HepG2 (cell line): ENCODE data around the gene TP53TG5. TPM values are rescaled to one million over a fixed set of nuclear protein-coding genes. Genes with fewer than 3 reads are reported as not detected.
A peak's percentile ranks its signal among the peaks of the same experiment; 100 is the strongest.

Source experiments
- BRCA1 ChIP-seq: sonication (generic); formaldehyde crosslinking; IDR thresholded peaks from 2 replicates; pipeline ENCODE4 v1.4.0; 2020; ENCODE audit warnings: missing genetic modification reagents
- KLF12 ChIP-seq: sonication (generic); formaldehyde crosslinking; IDR thresholded peaks from 2 replicates; pipeline ENCODE4 v1.4.0; 2020; ENCODE audit warnings: missing genetic modification reagents, borderline replicate concordance
- KLF15 ChIP-seq: sonication (generic); formaldehyde crosslinking; IDR thresholded peaks from 2 replicates; pipeline ENCODE4 v1.8.1; 2023; ENCODE audit warnings: borderline replicate concordance, mild to moderate bottlenecking, inconsistent platforms, missing genetic modification reagents, mixed read lengths
- NFIC ChIP-seq: IDR thresholded peaks from 2 replicates; pipeline ENCODE4 v1.6.1; 2012; ENCODE audit warnings: mild to moderate bottlenecking, low read length, inconsistent platforms
- NFRKB ChIP-seq: fragments of 450-650 bp; IDR thresholded peaks from 2 replicates; pipeline ENCODE4 v1.6.1; 2017
- ONECUT2 ChIP-seq: sonication (generic); formaldehyde crosslinking; IDR thresholded peaks from 2 replicates; pipeline ENCODE4 v1.4.0; 2020; ENCODE audit warnings: missing genetic modification reagents
- PAX8 ChIP-seq: sonication (generic); formaldehyde crosslinking; IDR thresholded peaks from 2 replicates; pipeline ENCODE4 v1.8.0; 2022; ENCODE audit warnings: mild to moderate bottlenecking, missing genetic modification reagents, borderline replicate concordance
- POLR2G ChIP-seq: fragments of 200-400 bp; formaldehyde crosslinking; IDR thresholded peaks from 2 replicates; pipeline ENCODE4 v1.6.1; 2018; ENCODE audit warnings: mild to moderate bottlenecking, low read depth, low read length, moderate library complexity
- RORA ChIP-seq: sonication (generic); formaldehyde crosslinking; IDR thresholded peaks from 2 replicates; pipeline ENCODE4 v1.5.0; 2020; ENCODE audit warnings: mild to moderate bottlenecking, missing genetic modification reagents, moderate library complexity
- SMYD3 ChIP-seq: sonication (generic); formaldehyde crosslinking; IDR thresholded peaks from 2 replicates; pipeline ENCODE4 v1.8.1; 2023; ENCODE audit warnings: mild to moderate bottlenecking, missing genetic modification reagents
- ZFP62 ChIP-seq: sonication (generic); formaldehyde crosslinking; IDR thresholded peaks from 2 replicates; pipeline ENCODE4 v1.4.0; 2020; ENCODE audit warnings: missing genetic modification reagents
- ZFP90 ChIP-seq: sonication (generic); formaldehyde crosslinking; IDR thresholded peaks from 2 replicates; pipeline ENCODE4 v1.8.0; 2022; ENCODE audit warnings: missing genetic modification reagents, mild to moderate bottlenecking, inconsistent platforms, borderline replicate concordance
- ZNF235 ChIP-seq: sonication (generic); formaldehyde crosslinking; IDR thresholded peaks from 2 replicates; pipeline ENCODE4 v1.8.1; 2023; ENCODE audit warnings: mild to moderate bottlenecking, missing genetic modification reagents, borderline replicate concordance
- ZNF709 ChIP-seq: sonication (generic); formaldehyde crosslinking; IDR thresholded peaks from 2 replicates; pipeline ENCODE4 v1.5.0; 2020; ENCODE audit warnings: mild to moderate bottlenecking, missing genetic modification reagents
- ZSCAN21 ChIP-seq: sonication (generic); formaldehyde crosslinking; IDR thresholded peaks from 2 replicates; pipeline ENCODE4 v1.8.0; 2022; ENCODE audit warnings: mild to moderate bottlenecking, missing genetic modification reagents, moderate library complexity, borderline replicate concordance
- polyA plus RNA-seq, 8 experiments: library from polyadenylated mRNA; depleted of rRNA in 3 of 8; stranded (reverse) in 7 of 8; unstranded in 1 of 8; fragments of >200 nt; fragmentation: Illumina TruSeq in 4 of 8; extraction: Trizol in 4 of 8; gene quantifications; 2 replicates each; pipeline versions ENCODE4 v1.2.1 to v1.2.3, GENCODE V29; 2011 to 2016; ENCODE audit warnings: low read depth in 4 of 8, missing spikeins in 1 of 8, mixed read lengths in 1 of 8; ENCODE audit not compliant: insufficient read depth in 1 of 8
- total RNA-seq, 5 experiments: library from RNA; depleted of rRNA; stranded (reverse); fragments of >200 nt; fragmentation: Illumina TruSeq; extraction: Trizol; gene quantifications; 2 replicates each; pipeline ENCODE4 v1.2.3, GENCODE V29; 2016; ENCODE audit warnings: low read depth in 1 of 5
- TF ChIP-seq, protein P1 (sequence below): IDR thresholded peaks from 2 replicates; pipeline ENCODE4 v1.6.1; 2018; ENCODE audit warnings: missing genetic modification reagents
- TF ChIP-seq, protein P2 (sequence below), 2 experiments: fragments of 450-650 bp in 1 of 2; sonication (generic) in 1 of 2; formaldehyde crosslinking; IDR thresholded peaks; 2 replicates each; pipeline versions ENCODE4 v1.5.0 to v1.8.0; 2020 to 2022; ENCODE audit warnings: mild to moderate bottlenecking in 1 of 2, missing genetic modification reagents in 1 of 2
- TF ChIP-seq, protein P3 (sequence below): sonication (generic); formaldehyde crosslinking; IDR thresholded peaks from 2 replicates; pipeline ENCODE4 v1.5.1; 2020; ENCODE audit warnings: mild to moderate bottlenecking, missing genetic modification reagents
- TF ChIP-seq, protein P4 (sequence below): sonication (generic); formaldehyde crosslinking; IDR thresholded peaks from 2 replicates; pipeline ENCODE4 v1.9.0; 2021; ENCODE audit warnings: missing genetic modification reagents, borderline replicate concordance
- TF ChIP-seq, protein P5 (sequence below): sonication (generic); formaldehyde crosslinking; IDR thresholded peaks from 2 replicates; pipeline ENCODE4 v1.8.1; 2023; ENCODE audit warnings: mild to moderate bottlenecking, missing genetic modification reagents

The TP53TG5 gene
- total and polyA plus RNA-seq, 2 of the 13 experiments (the other 11 are each of a cell fraction or from before 2014, with no cell fraction given), result 0.11 TPM; not detected in 1

DNA sequence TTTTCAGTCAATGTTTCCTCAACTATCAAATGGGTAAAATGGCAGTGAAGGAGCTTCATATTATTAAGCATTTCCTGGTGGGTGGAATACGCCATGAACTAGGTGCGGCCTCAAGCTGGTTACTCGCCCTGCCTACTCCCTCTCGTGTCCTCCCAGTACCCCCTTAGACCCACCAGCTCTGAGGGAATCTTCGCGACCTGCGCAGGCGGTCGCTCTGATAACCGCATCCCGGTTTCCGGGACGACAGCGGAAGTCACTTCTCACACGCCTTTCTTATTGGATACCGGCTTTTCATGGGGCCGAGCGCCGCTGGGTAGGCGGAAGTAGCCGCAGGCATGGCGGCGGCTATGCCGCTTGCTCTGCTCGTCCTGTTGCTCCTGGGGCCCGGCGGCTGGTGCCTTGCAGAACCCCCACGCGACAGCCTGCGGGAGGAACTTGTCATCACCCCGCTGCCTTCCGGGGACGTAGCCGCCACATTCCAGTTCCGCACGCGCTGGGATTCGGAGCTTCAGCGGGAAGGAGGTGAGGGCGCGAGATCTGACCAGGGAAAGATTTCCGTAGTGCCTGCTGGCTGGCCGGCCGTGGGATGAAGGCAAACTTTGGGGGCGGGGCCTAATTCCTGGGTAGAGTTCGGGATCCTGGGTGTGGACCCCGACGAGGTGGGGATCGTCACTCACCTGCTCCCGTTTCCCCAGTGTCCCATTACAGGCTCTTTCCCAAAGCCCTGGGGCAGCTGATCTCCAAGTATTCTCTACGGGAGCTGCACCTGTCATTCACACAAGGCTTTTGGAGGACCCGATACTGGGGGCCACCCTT lies 37.9 kb upstream of the TP53TG5 start, which contains the start of gene PIGT (continued):
- TF ChIP-seq, protein P1, sequence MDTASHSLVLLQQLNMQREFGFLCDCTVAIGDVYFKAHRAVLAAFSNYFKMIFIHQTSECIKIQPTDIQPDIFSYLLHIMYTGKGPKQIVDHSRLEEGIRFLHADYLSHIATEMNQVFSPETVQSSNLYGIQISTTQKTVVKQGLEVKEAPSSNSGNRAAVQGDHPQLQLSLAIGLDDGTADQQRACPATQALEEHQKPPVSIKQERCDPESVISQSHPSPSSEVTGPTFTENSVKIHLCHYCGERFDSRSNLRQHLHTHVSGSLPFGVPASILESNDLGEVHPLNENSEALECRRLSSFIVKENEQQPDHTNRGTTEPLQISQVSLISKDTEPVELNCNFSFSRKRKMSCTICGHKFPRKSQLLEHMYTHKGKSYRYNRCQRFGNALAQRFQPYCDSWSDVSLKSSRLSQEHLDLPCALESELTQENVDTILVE, result peak; percentile 81
- TF ChIP-seq ZNF709, result no peak; the same call in 1 of the 2 replicates
- peak; percentile 96 for TF ChIP-seq ZFP90 (CRISPR knock-in tag)
- TF ChIP-seq KLF15, result no peak
- TF ChIP-seq ZFP62 (CRISPR knock-in tag), result peak; percentile 39; the same call in 1 of the 2 replicates
- TF ChIP-seq NFIC, result 0 out of 2 replicates have a peak, but pooled peaks have one; percentile 69
- TF ChIP-seq ZNF235 (CRISPR knock-in tag), result no peak
- peak; percentile 82 for TF ChIP-seq SMYD3 (CRISPR knock-in tag)
- TF ChIP-seq, protein P2, sequence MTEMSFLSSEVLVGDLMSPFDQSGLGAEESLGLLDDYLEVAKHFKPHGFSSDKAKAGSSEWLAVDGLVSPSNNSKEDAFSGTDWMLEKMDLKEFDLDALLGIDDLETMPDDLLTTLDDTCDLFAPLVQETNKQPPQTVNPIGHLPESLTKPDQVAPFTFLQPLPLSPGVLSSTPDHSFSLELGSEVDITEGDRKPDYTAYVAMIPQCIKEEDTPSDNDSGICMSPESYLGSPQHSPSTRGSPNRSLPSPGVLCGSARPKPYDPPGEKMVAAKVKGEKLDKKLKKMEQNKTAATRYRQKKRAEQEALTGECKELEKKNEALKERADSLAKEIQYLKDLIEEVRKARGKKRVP (CRISPR knock-in tag; IDR thresholded peaks at IDR 0.05), result peak; percentile 23 to 58; a peak in 1 of 4 replicates
- TF ChIP-seq, protein P3, sequence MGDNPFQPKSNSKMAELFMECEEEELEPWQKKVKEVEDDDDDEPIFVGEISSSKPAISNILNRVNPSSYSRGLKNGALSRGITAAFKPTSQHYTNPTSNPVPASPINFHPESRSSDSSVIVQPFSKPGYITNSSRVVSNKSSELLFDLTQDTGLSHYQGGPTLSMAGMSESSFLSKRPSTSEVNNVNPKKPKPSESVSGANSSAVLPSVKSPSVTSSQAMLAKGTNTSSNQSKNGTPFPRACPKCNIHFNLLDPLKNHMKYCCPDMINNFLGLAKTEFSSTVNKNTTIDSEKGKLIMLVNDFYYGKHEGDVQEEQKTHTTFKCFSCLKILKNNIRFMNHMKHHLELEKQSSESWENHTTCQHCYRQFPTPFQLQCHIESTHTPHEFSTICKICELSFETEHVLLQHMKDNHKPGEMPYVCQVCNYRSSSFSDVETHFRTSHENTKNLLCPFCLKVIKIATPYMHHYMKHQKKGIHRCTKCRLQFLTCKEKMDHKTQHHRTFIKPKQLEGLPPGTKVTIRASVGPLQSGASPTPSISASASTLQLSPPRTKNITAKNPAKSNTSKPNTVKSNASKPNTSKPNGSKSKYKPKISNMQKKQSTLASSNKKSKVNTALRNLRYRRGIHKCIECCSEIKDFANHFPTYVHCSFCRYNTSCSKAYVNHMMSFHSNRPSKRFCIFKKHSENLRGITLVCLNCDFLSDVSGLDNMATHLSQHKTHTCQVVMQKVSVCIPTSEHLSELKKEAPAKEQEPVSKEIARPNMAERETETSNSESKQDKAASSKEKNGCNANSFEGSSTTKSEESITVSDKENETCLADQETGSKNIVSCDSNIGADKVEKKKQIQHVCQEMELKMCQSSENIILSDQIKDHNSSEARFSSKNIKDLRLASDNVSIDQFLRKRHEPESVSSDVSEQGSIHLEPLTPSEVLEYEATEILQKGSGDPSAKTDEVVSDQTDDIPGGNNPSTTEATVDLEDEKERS (CRISPR knock-in tag), result peak; percentile 85; the same call in 1 of the 2 replicates
- TF ChIP-seq, protein P4, sequence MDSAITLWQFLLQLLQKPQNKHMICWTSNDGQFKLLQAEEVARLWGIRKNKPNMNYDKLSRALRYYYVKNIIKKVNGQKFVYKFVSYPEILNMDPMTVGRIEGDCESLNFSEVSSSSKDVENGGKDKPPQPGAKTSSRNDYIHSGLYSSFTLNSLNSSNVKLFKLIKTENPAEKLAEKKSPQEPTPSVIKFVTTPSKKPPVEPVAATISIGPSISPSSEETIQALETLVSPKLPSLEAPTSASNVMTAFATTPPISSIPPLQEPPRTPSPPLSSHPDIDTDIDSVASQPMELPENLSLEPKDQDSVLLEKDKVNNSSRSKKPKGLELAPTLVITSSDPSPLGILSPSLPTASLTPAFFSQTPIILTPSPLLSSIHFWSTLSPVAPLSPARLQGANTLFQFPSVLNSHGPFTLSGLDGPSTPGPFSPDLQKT (CRISPR knock-in tag), result peak; percentile 73; the same call in 1 of the 2 replicates
- TF ChIP-seq PAX8 (CRISPR knock-in tag), result no peak; the same call in 1 of the 2 replicates
- TF ChIP-seq KLF12 (CRISPR knock-in tag), result peak; percentile 62; the same call in 1 of the 2 replicates
- peak; percentile 92; the same call in 1 of the 2 replicates for TF ChIP-seq BRCA1 (CRISPR knock-in tag)
- TF ChIP-seq NFRKB, result no peak; the same call in 1 of the 2 replicates
- peak; percentile 68; the same call in 1 of the 2 replicates for TF ChIP-seq ZSCAN21 (CRISPR knock-in tag)
- peak; percentile 100 for TF ChIP-seq POLR2G
- TF ChIP-seq ONECUT2, result peak; percentile 8; the same call in 1 of the 2 replicates
- TF ChIP-seq, protein P5, sequence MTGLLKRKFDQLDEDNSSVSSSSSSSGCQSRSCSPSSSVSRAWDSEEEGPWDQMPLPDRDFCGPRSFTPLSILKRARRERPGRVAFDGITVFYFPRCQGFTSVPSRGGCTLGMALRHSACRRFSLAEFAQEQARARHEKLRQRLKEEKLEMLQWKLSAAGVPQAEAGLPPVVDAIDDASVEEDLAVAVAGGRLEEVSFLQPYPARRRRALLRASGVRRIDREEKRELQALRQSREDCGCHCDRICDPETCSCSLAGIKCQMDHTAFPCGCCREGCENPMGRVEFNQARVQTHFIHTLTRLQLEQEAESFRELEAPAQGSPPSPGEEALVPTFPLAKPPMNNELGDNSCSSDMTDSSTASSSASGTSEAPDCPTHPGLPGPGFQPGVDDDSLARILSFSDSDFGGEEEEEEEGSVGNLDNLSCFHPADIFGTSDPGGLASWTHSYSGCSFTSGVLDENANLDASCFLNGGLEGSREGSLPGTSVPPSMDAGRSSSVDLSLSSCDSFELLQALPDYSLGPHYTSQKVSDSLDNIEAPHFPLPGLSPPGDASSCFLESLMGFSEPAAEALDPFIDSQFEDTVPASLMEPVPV (CRISPR knock-in tag), result peak; percentile 83
- no peak for TF ChIP-seq RORA (CRISPR knock-in tag)
